Immature natural killer cell (primary cell): ENCODE results near the gene MTM1. TPM values are rescaled to one million over a fixed set of nuclear protein-coding genes. Genes with fewer than 3 reads are reported as not detected.

Experiments
- DNase-seq, 3 donors: peaks; one replicate each; pipeline ENCODE4 v3.0.0; 2022; ENCODE audit warnings: mixed read lengths in 1 of 3
- H3K27ac Mint-ChIP-seq, 6 donors: one replicate each; pipeline ENCODE4 v1.8.0; 2020; ENCODE audit warnings: mixed read lengths in 6 of 6, mild to moderate bottlenecking in 5 of 6, inconsistent platforms in 4 of 6, moderate library complexity in 3 of 6
- H3K27me3 Mint-ChIP-seq, 3 donors: one replicate each; pipeline ENCODE4 v1.8.0; 2020 to 2021; ENCODE audit warnings: low read depth in 3 of 3, mild to moderate bottlenecking in 3 of 3, mixed read lengths in 3 of 3, moderate library complexity in 3 of 3, inconsistent platforms in 1 of 3
- H3K36me3 Mint-ChIP-seq, 3 donors: one replicate each; pipeline ENCODE4 v1.8.0; 2020; ENCODE audit warnings: mixed read lengths in 3 of 3, inconsistent platforms in 2 of 3, mild to moderate bottlenecking in 2 of 3
- H3K4me1 Mint-ChIP-seq, 2 donors: one replicate each; pipeline ENCODE4 v1.8.0; 2020; ENCODE audit warnings: inconsistent platforms in 2 of 2, mild to moderate bottlenecking in 2 of 2, mixed read lengths in 2 of 2, moderate library complexity in 1 of 2
- H3K4me3 Mint-ChIP-seq, 5 donors: one replicate each; pipeline ENCODE4 v1.8.0; 2020; ENCODE audit warnings: mild to moderate bottlenecking in 5 of 5, mixed read lengths in 5 of 5, inconsistent platforms in 3 of 5, moderate library complexity in 3 of 5
- H3K9me3 Mint-ChIP-seq, 6 donors: one replicate each; pipeline ENCODE4 v1.8.0; 2020; ENCODE audit warnings: mild to moderate bottlenecking in 6 of 6, mixed read lengths in 6 of 6, inconsistent platforms in 4 of 6, moderate library complexity in 3 of 6
- polyA plus RNA-seq, 3 donors: library from polyadenylated mRNA; unstranded; fragments of 300-500 nt; fragmentation: Illumina TruSeq; gene quantifications; one replicate each; pipeline ENCODE4 v1.2.3, GENCODE V29; 2021

The MTM1 gene
- polyA plus RNA-seq, 3 donors from 2014 or later, result 2.9 to 4.9 (median 4.9) TPM

GRCh38 chrX:150698981-150699380, 130.6 kb downstream of the MTM1 start:
- Mint-ChIP-seq H3K9me3 (no peaks in the 10 kb centered on the region), H3K36me3 (no peaks in the 10 kb centered on the region)

GRCh38 chrX:150700107-150700506, 131.7 kb downstream of the MTM1 start:
- peaks cover 0 to 4% (median 0%) of the 10 kb centered on the region in 3 donors for H3K27me3 Mint-ChIP-seq
- H3K4me1 Mint-ChIP-seq, result peaks cover 27 to 29% of the 10 kb centered on the region in 2 donors
- no peaks in the 10 kb centered on the region for H3K9me3 Mint-ChIP-seq
- DNase-seq, result no peak
- H3K36me3 Mint-ChIP-seq, result peaks cover 2 to 6% (median 6%) of the 10 kb centered on the region in 3 donors
- H3K27ac Mint-ChIP-seq, result no peak overlapping the region
- H3K4me3 Mint-ChIP-seq, result no peak overlapping the region

More at GRCh38 chrX:150698981-150699380, 130.6 kb downstream of the MTM1 start:
- peaks cover 1 to 5% (median 2%) of the 10 kb centered on the region in 3 donors for H3K27me3 Mint-ChIP-seq
- H3K27ac Mint-ChIP-seq, result no peak overlapping the region
- H3K4me3 Mint-ChIP-seq, result no peak overlapping the region
- no peak for DNase-seq
- peaks cover 38 to 39% of the 10 kb centered on the region in 2 donors for H3K4me1 Mint-ChIP-seq

- Mint-ChIP-seq H3K36me3 (peaks cover 4 to 11% (median 9%) of the 10 kb centered on the region in 3 donors), H3K4me1 (peaks cover 15 to 18% of the 10 kb centered on the region in 2 donors), H3K27me3 (peaks cover 0 to 4% (median 0%) of the 10 kb centered on the region in 3 donors), H3K27ac (no peak overlapping the region), H3K4me3 (no peak overlapping the region), H3K9me3 (no peaks in the 10 kb centered on the region)
- no peak for DNase-seq
Measured at GRCh38 chrX:150701377-150701776, 133.0 kb downstream of the MTM1 start.

GRCh38 chrX:150702966-150703694, 134.7 kb downstream of the MTM1 start:
- no peak for DNase-seq
- H3K36me3 Mint-ChIP-seq, result peaks cover 4 to 11% (median 9%) of the 10 kb centered on the region in 3 donors
- no peak overlapping the region for H3K4me3 Mint-ChIP-seq
- peaks cover 0 to 4% (median 0%) of the 10 kb centered on the region in 3 donors for H3K27me3 Mint-ChIP-seq
- H3K27ac Mint-ChIP-seq, result no peak overlapping the region
- no peaks in the 10 kb centered on the region for H3K9me3 Mint-ChIP-seq
- H3K4me1 Mint-ChIP-seq, result peaks cover 0 to 4% of the 10 kb centered on the region in 2 donors

DNA sequence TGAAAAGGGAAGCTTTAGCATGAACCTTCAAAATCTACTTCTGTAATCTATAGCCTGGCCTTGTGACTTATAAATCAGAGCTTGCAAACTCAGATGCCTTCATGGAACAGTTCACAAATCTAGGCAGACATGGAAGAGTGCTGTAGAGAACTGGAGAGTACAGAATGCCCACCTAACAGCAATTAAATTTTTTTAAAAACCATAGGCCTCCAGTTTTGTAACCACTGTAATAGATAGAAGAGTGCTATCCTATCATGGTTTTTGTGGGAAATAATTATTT, 135.2 kb downstream of the MTM1 start:
- H3K4me1 Mint-ChIP-seq, result peaks cover 0 to 4% of the 10 kb centered on the region in 2 donors
- H3K27ac Mint-ChIP-seq, result no peak overlapping the region
- DNase-seq, result no peak
- no peak overlapping the region for H3K4me3 Mint-ChIP-seq
- no peaks in the 10 kb centered on the region for H3K9me3 Mint-ChIP-seq
- H3K36me3 Mint-ChIP-seq, result peaks cover 4 to 11% (median 9%) of the 10 kb centered on the region in 3 donors
- peaks cover 0 to 4% (median 0%) of the 10 kb centered on the region in 3 donors for H3K27me3 Mint-ChIP-seq

GRCh38 chrX:150704030-150704613, 135.7 kb downstream of the MTM1 start:
- peaks cover 0 to 4% (median 0%) of the 10 kb centered on the region in 3 donors for H3K27me3 Mint-ChIP-seq
- H3K4me1 Mint-ChIP-seq, result peaks cover 0 to 4% of the 10 kb centered on the region in 2 donors
- peak overlapping the region in 1 of 6 donors; percentile 52 for H3K27ac Mint-ChIP-seq
- no peak for DNase-seq
- no peak overlapping the region for H3K4me3 Mint-ChIP-seq
- H3K9me3 Mint-ChIP-seq, result no peaks in the 10 kb centered on the region
- peaks cover 4 to 11% (median 9%) of the 10 kb centered on the region in 3 donors for H3K36me3 Mint-ChIP-seq

DNA sequence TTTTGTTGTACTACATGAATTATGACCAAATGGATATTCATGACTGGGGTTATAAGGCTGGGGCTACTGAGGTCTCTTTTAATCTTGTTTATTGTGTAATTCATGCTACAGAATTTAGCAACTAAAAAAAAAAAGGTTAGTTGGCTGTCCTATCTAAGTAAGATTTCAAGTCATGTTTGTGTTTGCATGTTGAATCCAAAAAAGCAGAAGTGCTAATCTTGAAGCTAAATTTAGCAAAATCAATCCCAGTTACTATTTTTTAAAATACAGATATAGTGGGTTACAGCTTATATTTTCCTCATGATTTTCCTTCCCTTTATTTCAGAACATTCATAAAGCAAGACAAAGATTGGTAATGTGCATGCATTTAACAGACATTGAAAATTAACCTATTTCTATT, 144.2 kb downstream of the MTM1 start:
- Mint-ChIP-seq H3K27ac (no peak overlapping the region), H3K4me3 (no peak overlapping the region), H3K9me3 (no peaks in the 10 kb centered on the region), H3K27me3 (peaks cover 0 to 3% (median 0%) of the 10 kb centered on the region in 3 donors), H3K4me1 (peaks cover 3 to 7% of the 10 kb centered on the region in 2 donors), H3K36me3 (no peaks in the 10 kb centered on the region)
- DNase-seq, result no peak

DNA sequence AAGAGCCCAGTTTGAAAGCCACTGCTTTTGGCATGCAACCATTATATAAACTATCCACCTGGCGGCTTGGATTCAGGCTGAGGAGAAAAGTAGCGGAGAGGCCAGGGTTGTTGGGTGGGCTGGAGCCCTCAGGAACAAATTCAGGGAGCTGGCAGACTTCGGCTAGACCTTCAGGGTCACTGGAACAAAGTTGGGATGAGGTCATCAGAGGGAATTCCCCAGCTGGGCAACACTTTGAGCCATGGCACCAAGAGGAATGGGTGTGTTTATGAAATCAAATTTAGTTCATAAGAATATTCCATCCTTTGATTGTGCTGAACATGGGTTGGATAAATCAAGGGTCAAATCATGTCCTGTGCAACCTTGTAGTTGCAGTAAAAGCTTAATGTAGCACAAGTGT, 146.8 kb downstream of the MTM1 start:
- Mint-ChIP-seq H3K4me1 (peaks cover 3 to 7% of the 10 kb centered on the region in 2 donors), H3K4me3 (no peak overlapping the region), H3K27ac (peak overlapping the region in 1 of 6 donors; percentile 28), H3K9me3 (no peaks in the 10 kb centered on the region), H3K27me3 (peaks cover 0 to 3% (median 1%) of the 10 kb centered on the region in 3 donors), H3K36me3 (no peaks in the 10 kb centered on the region)
- DNase-seq, result no peak

- no peaks in the 10 kb centered on the region for H3K9me3 Mint-ChIP-seq
- H3K4me1 Mint-ChIP-seq, result peaks cover 5 to 9% of the 10 kb centered on the region in 2 donors
- peaks cover 0 to 3% (median 0%) of the 10 kb centered on the region in 3 donors for H3K36me3 Mint-ChIP-seq
- H3K27ac Mint-ChIP-seq, result no peak overlapping the region
- peaks cover 0 to 5% (median 1%) of the 10 kb centered on the region in 3 donors for H3K27me3 Mint-ChIP-seq
- no peak for DNase-seq
- no peak overlapping the region for H3K4me3 Mint-ChIP-seq
Measured at GRCh38 chrX:150719621-150720020, 151.2 kb downstream of the MTM1 start.

Other genes with a start within 250 kb of the MTM1 start
- under 1 TPM in 1 of 3 donors, not detected in 2; 0.61 TPM for gene MAMLD1, start 205.3 kb upstream of the MTM1 start, polyA plus RNA-seq
- 10 to 100 TPM; 13.9 to 21.3 (median 15.3) TPM for gene MTMR1, start 124.8 kb downstream of the MTM1 start, polyA plus RNA-seq